C4-2B (cell line): ENCODE data around the gene OR6C2.
A peak's percentile ranks its signal among the peaks of the same experiment; 100 is the strongest.

ENCODE experiments used
- CTCF ChIP-seq: fragments of 450-650 bp; conservative IDR thresholded peaks from 2 replicates; pipeline ENCODE4 v1.5.1; 2017; ENCODE audit warnings: mild to moderate bottlenecking
- ZFX ChIP-seq: fragments of 450-650 bp; IDR thresholded peaks from 2 replicates; pipeline ENCODE4 v1.6.1; 2017

GRCh38 chr12:55446326-55446725 is 2.5 kb downstream of the OR6C2 start:
- TF ChIP-seq CTCF (peak; percentile 25), ZFX (no peak)
